GM21619 (cell line): ENCODE data around the gene TMEM175.
"Not testable (repeated sequence)": the region's sequence is repeated elsewhere in the genome, so short reads cannot be mapped to it uniquely, and the experiment has no call there.

ENCODE experiments used
- ATAC-seq: cut with Tn5 transposase; IDR thresholded peaks from one replicate; pipeline ENCODE4 v1.9.1; 2021; ENCODE audit not compliant: unreplicated experiment

TMEM175 gene

DNA sequence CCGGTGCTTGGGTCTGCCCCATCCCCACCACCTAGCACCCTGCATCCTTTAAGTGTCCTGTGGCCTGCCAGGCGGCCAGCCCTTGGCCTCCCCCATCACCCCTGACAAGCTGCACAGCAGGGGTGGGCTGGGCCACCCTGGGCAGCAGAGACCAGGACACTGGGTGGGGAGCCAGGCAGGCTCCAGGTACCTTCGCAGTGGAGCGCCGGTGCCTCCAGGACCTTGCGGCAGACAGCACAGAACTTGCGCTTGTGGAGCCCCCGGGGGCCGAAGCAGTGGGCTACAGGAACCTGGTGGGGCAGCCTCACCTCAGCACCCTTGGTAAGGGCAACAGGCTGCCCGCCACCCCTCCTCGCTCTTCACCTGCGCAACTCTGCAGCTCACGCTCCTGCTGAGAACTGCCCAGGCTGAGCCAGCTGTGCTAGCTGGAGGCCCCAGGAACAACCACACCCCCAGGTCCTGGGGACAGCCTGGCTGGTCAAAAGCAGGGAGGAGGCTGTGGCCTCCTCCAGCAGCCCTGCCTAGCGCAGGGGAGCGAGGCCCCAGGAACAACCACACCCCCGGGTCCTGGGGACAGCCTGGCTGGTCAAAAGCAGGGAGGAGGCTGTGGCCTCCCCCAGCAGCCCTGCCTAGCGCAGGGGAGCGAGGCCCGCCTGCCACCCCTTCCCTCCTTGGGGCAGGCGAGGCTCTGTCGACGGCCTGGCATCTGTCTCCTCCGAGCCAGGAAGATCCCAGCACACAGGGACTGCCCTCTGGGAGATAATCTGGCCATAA, 36.5 kb downstream of the TMEM175 start:
- no peak for ATAC-seq

DNA sequence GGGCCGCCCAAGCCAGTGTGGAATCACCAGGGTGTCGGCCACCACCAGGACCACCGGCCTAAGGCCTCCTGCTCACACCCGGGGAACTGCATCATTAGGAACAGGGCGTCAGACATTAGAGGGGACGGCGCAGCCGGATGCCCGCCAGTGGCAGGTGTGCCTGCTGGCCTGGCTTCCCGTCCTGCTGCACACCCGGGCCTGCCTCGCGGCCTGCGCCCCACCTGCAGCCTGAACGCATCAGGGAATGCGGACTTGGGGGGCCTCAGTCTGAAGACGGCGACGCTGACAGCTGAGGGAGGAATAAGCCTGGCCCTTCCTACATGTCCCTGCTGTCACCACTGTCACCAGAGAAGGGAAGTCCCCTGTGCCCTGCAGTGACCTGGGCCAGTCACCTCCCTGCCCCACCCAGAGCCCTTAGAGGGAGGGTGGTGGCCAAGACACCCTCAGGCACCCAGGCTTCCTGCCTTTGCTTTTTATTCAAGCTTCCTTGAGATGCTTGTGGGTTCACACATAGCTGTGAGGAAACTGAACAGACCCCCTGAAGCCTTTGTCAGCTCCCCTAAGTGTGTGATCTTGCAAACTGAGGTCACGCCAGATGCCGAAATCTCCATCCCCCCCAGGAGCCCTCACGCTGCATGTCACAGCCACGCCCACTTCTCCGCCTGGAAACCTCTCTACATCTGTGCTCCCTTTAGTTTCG, 37.9 kb downstream of the TMEM175 start:
- no peak for ATAC-seq

DNA sequence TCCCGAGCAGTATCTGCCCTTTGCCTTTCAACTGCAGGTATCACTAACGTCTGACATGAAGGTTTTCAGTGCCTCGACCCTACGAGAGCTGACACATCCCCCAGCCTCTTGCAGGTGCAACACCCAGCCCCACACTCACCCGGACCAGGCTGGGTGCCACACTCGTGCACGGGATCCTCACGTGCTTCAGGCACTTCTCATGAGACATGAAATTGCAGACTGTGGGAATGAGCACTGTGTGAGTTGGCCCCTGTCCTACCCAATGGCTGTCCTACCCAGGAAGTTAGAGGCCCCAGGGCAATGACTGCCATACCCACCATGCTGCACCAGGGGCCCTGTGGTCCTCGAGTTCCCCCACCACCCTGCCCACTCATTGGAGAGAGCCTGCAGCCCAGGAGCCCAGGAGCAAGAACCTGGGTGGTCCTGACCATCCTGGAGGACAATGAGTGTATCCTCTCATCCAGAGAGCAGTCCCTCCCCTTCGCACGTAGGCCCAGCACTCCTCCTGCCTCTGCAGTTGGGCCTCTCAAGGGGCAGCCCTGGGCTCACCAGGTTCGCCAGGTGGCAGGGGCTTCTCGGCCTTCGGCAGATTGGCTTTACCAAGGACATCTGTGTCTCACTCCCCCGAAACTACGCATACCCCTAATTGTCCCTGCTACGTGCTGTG, 38.7 kb downstream of the TMEM175 start:
- ATAC-seq: no peak

- ATAC-seq: no peak
Observed at GRCh38 chr4:971666-972500, 39.6 kb downstream of the TMEM175 start.

DNA sequence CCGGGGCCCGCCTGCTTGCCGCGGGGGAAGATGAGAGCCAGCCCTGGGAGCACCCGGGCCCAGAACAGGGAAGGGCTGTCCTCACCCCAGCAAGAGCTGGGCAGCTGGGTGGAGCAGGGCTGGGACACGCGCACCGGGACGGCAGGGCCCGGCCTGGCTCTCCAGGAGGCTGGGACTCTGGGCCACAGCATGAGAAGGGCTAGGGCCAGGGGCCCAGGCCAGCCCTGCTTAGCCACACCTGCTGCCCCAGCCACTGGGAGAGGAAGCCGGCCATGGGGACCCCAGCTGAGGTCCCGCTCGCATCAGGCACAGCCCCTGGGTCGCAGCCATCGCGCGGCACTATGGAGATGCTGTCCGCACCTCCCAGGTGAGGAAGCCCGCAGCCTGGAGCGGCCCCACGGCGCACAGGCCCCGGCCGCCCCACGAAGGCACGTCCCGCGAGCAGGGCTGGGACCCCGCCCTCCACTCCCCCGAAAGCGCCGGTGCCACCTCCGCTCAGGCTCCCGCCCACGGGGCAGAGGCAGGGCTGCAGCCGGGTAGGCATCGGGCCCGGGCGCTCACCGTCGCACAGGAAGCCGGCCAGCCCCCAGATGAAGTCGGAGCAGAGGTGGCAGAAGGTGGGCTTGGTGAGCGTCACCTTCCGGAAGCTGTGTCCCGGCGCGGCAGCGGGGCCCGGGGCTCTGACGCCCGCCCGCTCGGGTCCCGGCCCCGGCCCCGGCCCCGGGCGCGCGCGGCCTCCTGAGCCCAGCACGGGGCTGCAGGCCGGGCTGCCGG, 40.6 kb downstream of the TMEM175 start:
- ATAC-seq: peak; percentile 37

DNA sequence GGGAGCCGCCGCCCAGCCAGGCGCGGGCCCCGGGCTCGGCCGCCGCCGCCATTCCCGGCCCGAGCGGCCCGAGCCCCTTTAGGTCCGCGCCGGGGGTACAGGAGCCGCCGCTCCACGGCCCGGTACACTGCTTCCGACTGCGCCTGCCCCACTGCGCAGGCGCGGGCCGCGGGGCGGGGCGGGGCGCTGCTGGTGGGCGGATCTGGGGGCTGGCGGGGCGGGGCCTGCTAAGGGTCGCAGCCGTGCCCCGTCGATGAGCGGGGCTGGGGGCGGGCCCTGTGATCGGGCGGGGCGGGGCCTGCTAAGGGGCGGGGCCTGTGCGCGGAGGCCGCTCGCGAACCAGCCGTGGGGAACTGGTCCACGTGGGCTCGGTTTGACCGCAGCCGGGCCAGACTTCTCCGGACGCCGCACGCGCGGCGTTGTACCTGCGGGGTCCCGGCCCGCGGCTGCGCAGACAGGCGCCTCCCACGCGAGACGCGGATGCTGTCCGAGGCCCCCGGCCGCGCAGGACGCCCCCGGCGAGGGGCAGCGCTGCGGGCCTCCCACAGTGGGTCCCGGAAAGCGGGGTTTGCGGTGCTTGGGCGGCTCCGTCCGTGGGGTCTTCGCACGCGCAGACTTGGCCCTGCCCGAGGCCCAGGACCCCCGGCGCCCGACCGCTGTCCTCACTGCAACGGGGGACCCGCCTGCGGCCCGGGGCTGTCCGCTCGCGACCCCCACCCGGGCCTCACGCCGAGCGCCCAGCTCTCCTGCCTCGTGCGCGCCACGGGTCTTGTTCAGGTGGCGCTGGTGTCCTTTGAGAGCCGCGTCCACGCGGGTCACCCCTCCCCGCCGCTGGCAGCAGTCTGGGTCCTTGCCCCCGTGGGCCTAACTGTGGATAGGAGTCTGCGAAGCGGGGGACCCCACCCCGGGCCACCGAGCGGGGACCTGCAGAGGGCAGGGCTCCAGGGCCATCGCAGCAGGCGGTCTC, 41.5 kb downstream of the TMEM175 start, which contains the start of gene DGKQ:
Gene DGKQ (minus strand): TSS at position 139 of the 967 bp plus-strand sequence. CDS start 87 bp downstream, at position 52.
- peak; percentile 65 for ATAC-seq

DNA sequence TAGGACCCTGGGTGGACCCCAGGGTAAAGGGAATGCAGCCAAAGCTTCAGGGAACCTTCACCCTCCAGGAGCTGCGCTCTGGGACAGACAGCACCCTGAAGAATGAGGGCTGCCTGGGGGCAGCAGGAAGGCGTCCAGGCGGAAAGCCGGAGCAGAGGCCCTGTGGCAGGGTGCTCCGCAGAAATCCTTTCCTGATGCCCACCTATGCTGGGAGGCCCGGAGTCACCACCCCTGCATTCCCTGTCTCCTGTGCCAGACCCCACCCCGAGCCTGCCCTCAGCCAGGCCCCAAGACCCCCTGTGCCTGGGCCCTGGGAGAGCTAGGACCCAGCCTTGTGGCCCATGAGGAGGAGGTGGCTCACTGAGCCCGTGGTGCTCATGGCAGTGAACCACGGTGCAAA, 42.4 kb downstream of the TMEM175 start:
- no peak for ATAC-seq

DNA sequence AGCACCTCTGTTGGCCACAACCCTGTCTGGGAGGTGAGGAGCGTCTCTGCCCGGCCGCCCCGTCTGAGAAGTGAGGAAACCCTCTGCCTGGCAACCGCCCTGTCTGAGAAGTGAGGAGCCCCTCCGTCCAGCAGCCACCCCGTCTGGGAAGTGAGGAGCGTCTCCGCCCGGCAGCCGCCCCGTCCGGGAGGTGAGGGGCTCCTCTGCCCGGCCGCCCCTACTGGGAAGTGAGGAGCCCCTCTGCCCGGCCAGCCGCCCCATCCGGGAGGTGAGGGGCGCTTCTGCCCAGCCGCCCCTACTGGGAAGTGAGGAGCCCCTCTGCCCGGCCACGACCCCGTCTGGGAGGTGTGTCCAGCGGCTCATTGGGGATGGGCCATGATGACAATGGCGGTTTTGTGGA, 43.8 kb downstream of the TMEM175 start:
- not testable (repeated sequence) for ATAC-seq

DNA sequence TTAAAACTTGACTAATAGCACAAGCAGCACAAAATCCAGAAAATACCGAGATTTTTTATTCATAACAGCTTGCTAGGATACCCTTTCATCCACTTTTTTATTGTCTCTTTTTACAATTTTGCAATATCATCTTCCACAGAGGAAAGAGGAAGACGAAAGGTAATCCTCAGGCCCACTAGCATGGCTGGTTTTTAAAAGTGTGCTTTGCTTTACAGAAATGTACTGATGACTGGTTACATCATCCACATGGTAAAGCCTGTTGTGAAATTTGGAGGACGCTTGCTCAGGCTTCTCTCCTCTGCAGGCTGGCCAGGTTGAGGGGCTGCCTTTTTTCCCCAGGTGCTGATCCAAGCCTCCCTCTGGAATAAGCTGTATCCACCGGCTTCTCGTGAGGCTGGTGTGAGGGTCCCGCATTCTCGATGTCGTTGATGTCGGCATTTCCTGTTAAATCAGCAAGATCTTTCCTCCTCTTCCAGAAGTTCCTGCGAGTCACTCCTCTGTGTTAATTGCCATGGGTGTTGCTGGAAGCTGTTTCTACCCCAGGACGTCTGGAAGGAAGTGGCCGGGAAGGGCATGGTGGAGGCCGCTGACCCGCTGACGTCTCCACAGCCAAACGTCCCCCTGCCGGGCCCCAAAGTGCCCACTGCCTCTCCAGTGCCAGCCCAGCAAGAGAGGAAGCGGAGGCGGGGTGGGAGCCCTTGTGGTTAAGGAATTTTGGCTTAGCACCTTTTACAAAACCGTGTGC, 46.9 kb downstream of the TMEM175 start:
- ATAC-seq: no peak

GRCh38 chr4:982291-982690, 50.0 kb downstream of the TMEM175 start:
- no peak for ATAC-seq

GRCh38 chr4:982814-983213, 50.6 kb downstream of the TMEM175 start:
- ATAC-seq: no peak

DNA sequence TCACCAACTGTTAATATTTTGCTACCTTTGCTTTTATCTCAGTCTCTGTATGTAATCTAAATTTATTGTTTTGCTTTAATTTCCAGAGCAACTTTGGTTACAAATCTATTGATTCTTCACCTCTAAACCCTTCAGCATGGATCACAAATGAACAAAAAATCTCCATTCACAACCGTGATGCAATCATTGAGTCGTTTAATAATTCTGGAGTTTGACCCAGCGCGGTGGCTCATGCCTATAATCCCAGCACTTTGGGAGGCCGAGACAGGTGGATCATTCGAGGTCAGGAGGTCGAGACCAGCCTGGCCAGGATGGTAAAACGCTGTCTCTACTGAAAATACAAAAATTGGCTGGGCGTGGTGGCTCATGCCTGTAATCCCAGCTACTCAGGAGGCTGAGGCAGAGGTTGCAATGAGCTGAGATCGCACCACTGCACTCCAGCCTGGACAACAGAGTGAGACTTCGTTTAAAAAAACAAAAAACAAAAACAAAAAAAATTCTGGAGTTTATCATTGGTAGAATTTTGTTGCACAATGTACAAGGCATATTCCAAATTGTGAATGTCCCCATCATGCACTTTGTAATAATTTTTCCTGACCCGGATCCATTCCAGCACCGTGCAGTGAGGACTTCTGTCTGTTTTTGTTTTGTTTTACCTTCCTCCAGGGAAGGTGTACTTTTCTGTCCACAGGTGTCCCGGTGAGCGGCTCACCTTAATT, 52.2 kb downstream of the TMEM175 start:
- ATAC-seq: no peak

DNA sequence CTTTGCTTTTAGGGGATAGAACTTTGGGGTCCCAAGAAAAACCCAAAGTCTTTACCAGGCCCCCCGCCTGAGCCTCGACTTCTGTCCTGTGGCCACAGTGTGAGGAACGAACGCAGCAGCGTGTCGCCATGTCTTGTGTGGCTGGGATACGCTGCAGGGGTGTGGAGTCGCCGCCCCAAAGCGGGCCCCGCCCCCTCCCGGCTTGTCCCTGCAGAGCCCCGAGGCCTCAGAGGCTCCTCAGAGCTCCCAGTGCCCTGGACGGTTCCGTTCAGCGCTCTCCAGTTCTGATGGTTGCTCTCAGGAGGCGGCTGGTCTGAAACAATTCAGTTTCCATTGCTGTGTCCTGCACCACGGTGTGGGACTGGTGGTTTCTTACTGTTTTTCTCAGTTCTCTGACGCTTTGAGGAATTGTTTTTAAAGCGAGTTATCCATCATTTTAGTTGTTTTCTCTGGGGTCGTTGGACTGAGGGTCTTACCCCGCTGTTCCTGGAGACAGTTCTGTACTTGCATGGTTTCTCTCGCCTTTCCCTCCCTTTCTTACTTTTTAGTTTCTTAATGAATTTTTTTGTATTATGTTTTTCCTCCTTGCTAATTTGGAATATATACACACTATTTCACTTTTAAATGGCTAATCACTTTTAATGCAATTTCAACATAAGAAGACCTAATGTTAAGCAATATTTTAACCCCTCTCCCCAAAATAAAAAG, 53.0 kb downstream of the TMEM175 start:
- no peak for ATAC-seq

DNA sequence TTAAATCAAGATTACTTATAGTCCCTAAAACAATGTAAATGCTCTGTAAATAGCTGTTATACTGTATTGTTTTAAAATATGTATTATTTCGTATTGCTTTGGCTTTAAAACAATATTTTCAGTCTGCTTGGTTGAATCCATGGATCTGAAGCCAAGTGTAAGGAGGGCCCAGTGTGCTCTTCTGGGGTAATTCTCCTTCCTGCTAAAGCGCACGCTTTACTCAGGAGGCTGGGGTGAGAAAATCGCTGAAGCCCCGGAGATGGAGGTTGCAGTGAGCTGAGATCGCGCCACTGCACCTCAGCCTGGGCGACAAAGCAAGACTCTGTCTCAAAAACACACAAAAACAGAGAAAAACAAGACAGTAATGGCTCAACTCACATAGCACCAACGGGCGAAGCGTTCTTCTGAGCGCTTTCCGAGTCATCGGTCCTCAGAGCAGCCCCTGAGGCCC, 54.2 kb downstream of the TMEM175 start:
- peak; percentile 16 for ATAC-seq

- peak; percentile 79 for ATAC-seq
Observed at GRCh38 chr4:986879-987623, 54.8 kb downstream of the TMEM175 start, which contains the start of gene IDUA. TSS of gene IDUA (plus strand) at chr4:987044. CDS start at chr4:987085, 41 bp downstream.
